Measurements from ENCODE around the gene MSH6.

GRCh38 chr2:47774567-47774966, 8.4 kb upstream of the MSH6 start:
- TF ChIP-seq CTCF (IDR thresholded peaks at IDR 0.05) (no peak), SIN3A (IDR thresholded peaks at IDR 0.05; ENCODE audit: borderline replicate concordance, insufficient read depth, low read depth, low read length) (no peak), POLR2AphosphoS5 (IDR thresholded peaks at IDR 0.05; ENCODE audit: low read depth, low read length) (no peak)
